HepG2 (cell line): ENCODE data around the gene NEGR1.

ENCODE experiments used
- BRCA1 ChIP-seq: sonication (generic); formaldehyde crosslinking; IDR thresholded peaks from 2 replicates; pipeline ENCODE4 v1.4.0; 2020; ENCODE audit warnings: missing genetic modification reagents
- CTCF ChIP-seq: sonication (generic); formaldehyde crosslinking; IDR thresholded peaks from 2 replicates; pipeline ENCODE4 v1.5.0; 2020; ENCODE audit warnings: mild to moderate bottlenecking, missing genetic modification reagents, moderate library complexity
- E2F1 ChIP-seq: sonication (generic); formaldehyde crosslinking; IDR thresholded peaks from 2 replicates; pipeline ENCODE4 v1.5.0; 2020; ENCODE audit warnings: missing genetic modification reagents
- GABPA ChIP-seq, 2 experiments: IDR thresholded peaks; 2 replicates each; pipeline ENCODE4 v1.6.1; 2011 to 2016; ENCODE audit warnings: low read depth in 2 of 2, low read length in 1 of 2, missing biosample characterization in 1 of 2, missing genetic modification characterization in 1 of 2
- KAT2B ChIP-seq: fragments of 150-350 bp; IDR thresholded peaks from 2 replicates; pipeline ENCODE4 v1.6.1; 2014; ENCODE audit warnings: low read depth, low read length, borderline replicate concordance
- MXD4 ChIP-seq: IDR thresholded peaks from 2 replicates; pipeline ENCODE4 v1.6.1; 2016; ENCODE audit warnings: mild to moderate bottlenecking, missing biosample characterization, missing genetic modification reagents
- NPAS2 ChIP-seq: sonication (generic); formaldehyde crosslinking; IDR thresholded peaks from 2 replicates; pipeline ENCODE4 v1.8.0; 2022; ENCODE audit warnings: mild to moderate bottlenecking, missing genetic modification reagents, borderline replicate concordance
- PAF1 ChIP-seq: IDR thresholded peaks from 2 replicates; pipeline ENCODE4 v1.6.1; 2016; ENCODE audit warnings: missing genetic modification reagents, missing compliant biosample characterization
- POLR2A ChIP-seq, 2 experiments: IDR thresholded peaks; 2 replicates each; pipeline ENCODE4 v1.6.1; 2011; ENCODE audit warnings: low read depth in 2 of 2, low read length in 2 of 2, mild to moderate bottlenecking in 1 of 2, moderate library complexity in 1 of 2; ENCODE audit not compliant: insufficient read depth in 1 of 2
- REST ChIP-seq, 2 experiments: IDR thresholded peaks; 2 replicates each; pipeline ENCODE4 v1.6.1; 2011 to 2012; ENCODE audit warnings: low read length in 2 of 2, borderline replicate concordance in 1 of 2, low read depth in 1 of 2, mild to moderate bottlenecking in 1 of 2, moderate library complexity in 1 of 2
- SMC3 ChIP-seq: IDR thresholded peaks from 2 replicates; pipeline ENCODE4 v1.6.1; 2011; ENCODE audit warnings: low read length, improper control_type of control experiment
- TEAD2 ChIP-seq: sonication (generic); formaldehyde crosslinking; IDR thresholded peaks from 2 replicates; pipeline ENCODE4 v1.9.0; 2021; ENCODE audit warnings: missing genetic modification reagents
- ZNF274 ChIP-seq: sonication (generic); formaldehyde crosslinking; IDR thresholded peaks from 2 replicates; pipeline ENCODE4 v1.5.1; 2020; ENCODE audit warnings: mild to moderate bottlenecking, missing genetic modification reagents

- no peak for TF ChIP-seq KAT2B
- no peak for TF ChIP-seq CTCF
- TF ChIP-seq PAF1 (CRISPR knock-in tag): no peak
- TF ChIP-seq NPAS2: no peak
- no peak for TF ChIP-seq MXD4
- no peak for TF ChIP-seq TEAD2 (CRISPR knock-in tag)
- TF ChIP-seq ZNF274 (CRISPR knock-in tag): no peak
- no peak for TF ChIP-seq GABPA (IDR thresholded peaks at IDR 0.05; ENCODE audit: low read depth, low read length)
- TF ChIP-seq GABPA (CRISPR knock-in tag; IDR thresholded peaks at IDR 0.05; ENCODE audit: low read depth): no peak
- no peak for TF ChIP-seq POLR2A (IDR thresholded peaks at IDR 0.05; ENCODE audit: insufficient read depth in 1 of 2, low read depth in 2 of 2, low read length in 2 of 2)
- no peak for TF ChIP-seq REST (IDR thresholded peaks at IDR 0.05; ENCODE audit: borderline replicate concordance in 1 of 2, low read depth in 1 of 2, low read length in 2 of 2)
- TF ChIP-seq BRCA1: no peak
- TF ChIP-seq E2F1: no peak
- no peak for TF ChIP-seq SMC3
These were observed 809.0 kb downstream of the NEGR1 start for GRCh38 chr1:71473331-71473730.
